Ascending aorta (tissue), 2 donors: ENCODE data around the gene AQP2. TPM values are rescaled to one million over a fixed set of nuclear protein-coding genes. Genes with fewer than 3 reads are reported as not detected.

Experiments used
- DNase-seq, 2 donors: peaks; one replicate each; pipeline ENCODE4 v3.0.0-alpha.2; 2019; ENCODE audit warnings: low spot score in 2 of 2
- H3K27ac ChIP-seq, 2 donors: fragments of 200-600 bp; sonication (generic); one replicate each; pipeline ENCODE4 v1.5.1; 2016 to 2017; ENCODE audit warnings: mild to moderate bottlenecking in 1 of 2
- H3K27me3 ChIP-seq: fragments of 200-600 bp; sonication (generic); one replicate; pipeline ENCODE4 v1.5.1; 2017
- H3K36me3 ChIP-seq, 2 donors: fragments of 200-600 bp; sonication (generic); one replicate each; pipeline ENCODE4 v1.5.1; 2016
- H3K4me1 ChIP-seq, 2 donors: fragments of 200-600 bp; sonication (generic); one replicate each; pipeline ENCODE4 v1.5.1; 2016 to 2017; ENCODE audit warnings: mild to moderate bottlenecking in 1 of 2
- H3K4me3 ChIP-seq, 2 donors: fragments of 200-600 bp; sonication (generic); one replicate each; pipeline ENCODE4 v1.5.1; 2016 to 2017; ENCODE audit warnings: mild to moderate bottlenecking in 1 of 2
- H3K9me3 ChIP-seq, 2 donors: fragments of 200-600 bp; sonication (generic); one replicate each; pipeline ENCODE4 v1.5.1; 2016
- intact Hi-C: fragments of 100-400 bp; cut with DNase I; formaldehyde crosslinking; loops from one replicate; pipeline ENCODE4 v1.15.1; 2023
- total RNA-seq: library from RNA; depleted of rRNA; stranded (reverse); fragments of >200 nt; gene quantifications from one replicate; pipeline ENCODE4 v1.1.0, GENCODE V29; 2016
- TF ChIP-seq, protein P1 (sequence below), 3 experiments: fragments of 200-600 bp in 2 of 3; fragments of 450-650 bp in 1 of 3; sonication (generic) in 2 of 3; IDR thresholded peaks; one replicate each; pipeline ENCODE4 v1.5.1; 2016 to 2019; ENCODE audit warnings: antibody characterized with exemption in 3 of 3, mild to moderate bottlenecking in 1 of 3, moderate library complexity in 1 of 3

AQP2 gene
- total RNA-seq, 1 donor from 2014 or later: not detected

DNA sequence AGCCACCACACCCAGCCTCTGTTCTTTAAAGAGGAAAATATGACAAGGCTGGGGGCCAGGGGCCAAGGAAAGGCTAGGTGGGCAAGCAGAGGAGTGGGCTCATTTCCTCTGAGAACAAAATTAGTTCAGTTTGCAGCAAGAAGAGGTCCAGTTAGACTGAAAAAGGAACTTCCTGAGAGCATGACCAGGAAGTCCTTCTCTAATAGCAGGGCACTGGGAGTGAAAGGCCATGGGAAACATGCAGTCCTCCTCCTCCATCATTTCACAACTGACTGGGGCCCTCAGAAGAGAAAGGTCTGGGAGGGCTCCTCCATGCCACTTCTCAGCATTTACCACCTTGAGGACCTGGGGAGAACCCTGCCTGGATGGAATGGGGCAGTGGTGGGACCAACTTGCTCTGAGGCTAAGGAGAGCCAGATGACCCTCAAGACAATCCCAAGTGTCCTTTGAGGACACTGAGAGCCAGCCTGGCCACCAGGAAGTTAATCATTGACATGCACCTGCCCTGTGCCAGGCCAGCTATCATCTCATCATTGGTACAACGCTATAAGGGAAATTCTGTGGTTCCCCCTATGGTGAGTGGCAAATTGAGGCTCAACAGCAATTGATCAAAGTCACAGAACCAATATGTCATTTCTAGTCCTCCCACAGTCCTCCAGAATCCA, 2.0 kb downstream of the AQP2 start:
- intact Hi-C loops: no loop called here
- no peak for DNase-seq
- Histone ChIP-seq H3K9me3 (no peaks in the 10 kb centered on the region), H3K36me3 (no peaks in the 10 kb centered on the region), H3K27ac (no peak overlapping the region), H3K4me3 (no peak overlapping the region), H3K27me3 (no peaks in the 10 kb centered on the region), H3K4me1 (no peaks in the 10 kb centered on the region)
- TF ChIP-seq, protein P1, sequence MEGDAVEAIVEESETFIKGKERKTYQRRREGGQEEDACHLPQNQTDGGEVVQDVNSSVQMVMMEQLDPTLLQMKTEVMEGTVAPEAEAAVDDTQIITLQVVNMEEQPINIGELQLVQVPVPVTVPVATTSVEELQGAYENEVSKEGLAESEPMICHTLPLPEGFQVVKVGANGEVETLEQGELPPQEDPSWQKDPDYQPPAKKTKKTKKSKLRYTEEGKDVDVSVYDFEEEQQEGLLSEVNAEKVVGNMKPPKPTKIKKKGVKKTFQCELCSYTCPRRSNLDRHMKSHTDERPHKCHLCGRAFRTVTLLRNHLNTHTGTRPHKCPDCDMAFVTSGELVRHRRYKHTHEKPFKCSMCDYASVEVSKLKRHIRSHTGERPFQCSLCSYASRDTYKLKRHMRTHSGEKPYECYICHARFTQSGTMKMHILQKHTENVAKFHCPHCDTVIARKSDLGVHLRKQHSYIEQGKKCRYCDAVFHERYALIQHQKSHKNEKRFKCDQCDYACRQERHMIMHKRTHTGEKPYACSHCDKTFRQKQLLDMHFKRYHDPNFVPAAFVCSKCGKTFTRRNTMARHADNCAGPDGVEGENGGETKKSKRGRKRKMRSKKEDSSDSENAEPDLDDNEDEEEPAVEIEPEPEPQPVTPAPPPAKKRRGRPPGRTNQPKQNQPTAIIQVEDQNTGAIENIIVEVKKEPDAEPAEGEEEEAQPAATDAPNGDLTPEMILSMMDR (IDR thresholded peaks at IDR 0.05): no peak

DNA sequence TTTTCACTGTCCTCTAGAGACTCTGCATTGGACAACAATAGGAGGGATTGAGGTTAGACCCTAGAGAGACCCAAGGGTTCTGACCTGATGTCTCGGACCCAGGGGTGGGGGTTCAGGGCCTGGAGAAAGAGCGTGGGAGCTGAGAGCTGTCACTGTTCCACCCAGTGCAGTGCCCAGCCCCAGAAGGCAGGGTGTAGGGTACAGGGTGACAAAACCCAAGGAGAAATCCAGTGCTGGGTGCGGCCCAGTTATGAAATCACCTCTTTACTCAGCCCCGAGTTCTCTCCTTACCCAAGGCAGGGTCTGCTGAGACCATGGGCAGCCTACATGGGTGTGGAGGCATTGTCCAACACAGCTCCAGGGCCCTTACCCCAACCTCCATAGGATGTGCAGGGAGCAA, 2.6 kb downstream of the AQP2 start:
- TF ChIP-seq, protein P1 (IDR thresholded peaks at IDR 0.05): no peak
- Histone ChIP-seq H3K4me1 (no peaks in the 10 kb centered on the region), H3K4me3 (no peak overlapping the region), H3K27ac (no peak overlapping the region), H3K36me3 (no peaks in the 10 kb centered on the region), H3K27me3 (no peaks in the 10 kb centered on the region), H3K9me3 (no peaks in the 10 kb centered on the region)
- DNase-seq: no peak
- intact Hi-C loops: no loop called here

DNA sequence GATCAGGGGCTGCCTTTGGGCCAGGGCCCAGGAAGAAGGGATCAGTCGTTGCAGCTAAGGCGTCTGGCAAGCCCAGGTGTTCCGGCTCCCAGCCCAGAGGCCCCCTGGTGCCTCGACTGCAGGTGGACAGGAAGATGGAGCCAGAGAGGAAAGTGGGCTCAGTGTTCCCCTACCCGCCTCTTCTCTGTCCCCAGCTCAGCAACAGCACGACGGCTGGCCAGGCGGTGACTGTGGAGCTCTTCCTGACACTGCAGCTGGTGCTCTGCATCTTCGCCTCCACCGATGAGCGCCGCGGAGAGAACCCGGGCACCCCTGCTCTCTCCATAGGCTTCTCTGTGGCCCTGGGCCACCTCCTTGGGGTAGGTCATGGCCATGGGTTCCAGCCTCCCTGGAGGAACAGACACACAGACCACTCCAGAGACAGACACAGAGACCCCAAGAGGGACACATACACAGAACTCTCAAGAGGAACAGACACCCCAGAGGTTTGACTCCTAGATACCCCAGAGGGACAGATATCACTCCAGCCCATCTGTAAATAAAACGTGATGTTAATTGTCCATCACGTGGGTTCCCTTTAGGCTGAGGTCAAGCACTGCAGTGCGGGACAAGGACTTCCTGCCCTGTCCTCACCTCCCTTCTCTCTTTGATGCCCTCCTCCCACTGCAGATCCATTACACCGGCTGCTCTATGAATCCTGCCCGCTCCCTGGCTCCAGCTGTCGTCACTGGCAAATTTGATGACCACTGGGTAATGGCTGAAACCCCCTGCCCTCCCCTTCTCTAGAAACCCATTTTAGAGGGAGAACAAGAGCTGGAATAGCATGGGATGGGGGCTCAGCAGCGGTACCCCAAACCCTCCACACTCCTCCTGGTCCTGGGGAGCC, 3.7 kb downstream of the AQP2 start:
- DNase-seq: no peak
- intact Hi-C loops: no loop called here
- H3K9me3 ChIP-seq: no peaks in the 10 kb centered on the region
- H3K27ac ChIP-seq: no peak overlapping the region
- H3K4me1 ChIP-seq: no peaks in the 10 kb centered on the region
- H3K4me3 ChIP-seq: no peak overlapping the region
- no peaks in the 10 kb centered on the region for H3K36me3 ChIP-seq
- TF ChIP-seq, protein P1 (IDR thresholded peaks at IDR 0.05): no peak
- H3K27me3 ChIP-seq: no peaks in the 10 kb centered on the region

DNA sequence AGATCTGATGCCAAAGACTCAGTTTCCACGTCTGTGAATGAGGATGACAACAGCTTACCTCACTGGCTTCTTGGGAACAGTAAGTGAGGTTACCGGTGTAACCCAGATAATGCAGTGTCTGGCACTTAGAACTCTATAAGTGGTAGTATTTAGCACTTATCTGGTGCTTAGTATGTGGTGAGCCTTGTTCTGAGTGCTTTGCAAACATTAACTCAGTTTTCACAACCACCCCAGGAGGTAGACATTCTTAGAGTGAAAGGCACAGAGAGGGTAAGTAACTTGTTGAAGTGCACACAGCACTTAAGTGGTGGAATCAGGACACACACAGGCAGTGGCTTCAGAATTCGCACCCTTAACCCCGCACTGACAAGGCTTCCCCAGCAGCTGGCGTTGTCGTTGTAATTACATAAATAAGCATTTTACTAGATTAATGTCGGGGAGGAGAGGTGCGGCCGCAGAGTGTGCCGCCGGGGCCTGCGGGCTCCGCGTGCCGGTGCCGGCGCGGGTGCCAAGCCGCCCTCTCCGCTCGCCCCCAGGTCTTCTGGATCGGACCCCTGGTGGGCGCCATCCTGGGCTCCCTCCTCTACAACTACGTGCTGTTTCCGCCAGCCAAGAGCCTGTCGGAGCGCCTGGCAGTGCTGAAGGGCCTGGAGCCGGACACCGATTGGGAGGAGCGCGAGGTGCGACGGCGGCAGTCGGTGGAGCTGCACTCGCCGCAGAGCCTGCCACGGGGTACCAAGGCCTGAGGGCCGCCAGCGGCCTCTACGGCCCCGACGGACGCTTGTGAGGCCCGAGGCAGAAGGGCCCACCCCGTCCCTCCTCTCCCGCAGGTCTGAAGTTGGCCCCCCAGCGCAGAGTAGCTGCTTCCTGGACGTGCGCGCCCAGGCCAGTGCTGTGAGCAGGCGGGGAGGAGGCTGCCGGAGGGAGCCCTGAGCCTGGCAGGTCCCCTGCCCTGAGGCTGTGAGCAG, 4.6 kb downstream of the AQP2 start:
- Histone ChIP-seq H3K36me3 (no peaks in the 10 kb centered on the region), H3K4me1 (peaks cover 0 to 4% of the 10 kb centered on the region in 2 donors), H3K9me3 (no peaks in the 10 kb centered on the region), H3K4me3 (no peak overlapping the region), H3K27ac (no peak overlapping the region), H3K27me3 (no peaks in the 10 kb centered on the region)
- no peak for DNase-seq
- TF ChIP-seq, protein P1 (IDR thresholded peaks at IDR 0.05): no peak
- intact Hi-C loops: no loop called here

DNA sequence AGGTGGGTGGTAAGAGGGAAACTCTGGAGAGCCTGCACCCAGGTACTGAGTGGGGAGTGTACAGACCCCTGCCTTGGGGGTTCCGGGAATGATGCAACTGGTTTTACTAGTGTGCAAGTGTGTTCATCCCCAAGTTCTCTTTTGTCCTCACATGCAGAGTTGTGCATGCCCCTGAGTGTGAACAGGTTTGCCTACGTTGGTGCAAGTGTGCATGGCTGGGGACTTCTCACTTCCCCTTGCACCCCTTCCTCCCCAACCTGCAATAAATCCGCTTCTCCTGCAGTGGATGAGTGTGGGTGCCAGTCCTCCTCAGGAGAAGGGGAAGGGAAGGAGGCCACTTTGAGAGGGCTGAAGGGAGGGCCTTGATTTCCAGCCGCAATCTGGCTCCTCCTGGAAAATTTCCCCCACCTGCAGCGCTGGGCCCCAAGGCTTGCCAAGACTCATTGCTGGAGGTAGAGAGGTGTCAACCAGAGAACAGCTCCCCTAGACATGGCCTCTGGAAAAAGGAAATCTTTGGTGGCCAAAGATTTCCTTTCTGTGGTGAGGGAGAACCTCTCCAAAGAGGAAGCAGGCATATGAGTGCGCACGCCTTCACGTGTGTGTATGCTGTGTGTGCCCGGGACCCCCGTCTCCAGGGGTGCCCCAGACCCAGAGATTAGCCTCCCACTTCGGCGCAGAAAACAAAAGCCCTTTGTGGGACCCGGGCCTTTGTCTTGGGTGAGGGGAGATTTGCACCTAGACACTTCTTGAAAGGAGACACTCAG, 5.5 kb downstream of the AQP2 start:
- Histone ChIP-seq H3K27ac (no peak overlapping the region), H3K36me3 (no peaks in the 10 kb centered on the region), H3K27me3 (no peaks in the 10 kb centered on the region), H3K4me3 (no peak overlapping the region), H3K4me1 (peaks cover 0 to 7% of the 10 kb centered on the region in 2 donors), H3K9me3 (no peaks in the 10 kb centered on the region)
- TF ChIP-seq, protein P1 (IDR thresholded peaks at IDR 0.05): no peak
- intact Hi-C loops: no loop called here
- DNase-seq: no peak
